ENCODE data around the gene VSTM5.

The VSTM5 gene

DNA sequence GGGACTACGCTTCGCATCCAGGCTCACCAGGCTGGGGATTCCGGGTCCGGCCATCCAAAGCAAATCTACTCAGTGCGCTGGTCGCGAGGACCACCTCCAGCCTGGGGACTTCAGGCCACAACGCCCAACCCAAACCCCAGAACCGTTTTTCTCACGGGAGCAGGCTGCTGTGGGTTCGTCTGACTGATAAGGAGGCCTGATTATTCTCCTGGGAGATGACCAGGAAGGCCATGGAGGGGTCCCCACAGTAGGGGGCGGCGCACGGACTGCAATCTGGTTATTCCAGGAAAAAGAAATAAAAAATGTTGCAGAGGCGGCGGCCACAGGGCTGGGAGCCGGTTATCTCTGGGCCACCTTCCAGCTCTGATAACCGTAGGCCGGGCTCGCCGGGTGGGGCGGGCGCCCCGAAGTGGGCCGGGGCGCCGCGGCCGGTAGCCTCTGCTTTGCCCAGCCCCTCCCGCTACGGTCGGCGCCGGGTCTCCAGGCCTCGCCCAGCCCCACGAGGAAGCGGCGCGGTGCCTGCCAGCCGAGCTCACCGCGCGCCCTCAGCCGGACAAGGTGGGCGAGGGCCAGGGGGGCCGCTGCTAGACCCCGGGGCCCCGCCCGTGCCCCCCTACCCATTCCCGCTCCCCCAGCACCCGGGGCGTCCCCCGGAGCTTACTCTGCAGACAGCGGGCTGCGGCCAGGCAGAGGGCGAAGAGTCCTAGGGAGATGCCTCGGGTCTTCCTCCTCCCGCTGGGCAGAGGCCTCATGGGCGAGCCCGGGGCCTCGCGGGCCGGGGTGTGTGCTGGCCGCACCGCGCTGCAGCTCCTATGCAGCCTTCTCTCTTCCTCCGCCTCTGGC is 446 bp downstream of the VSTM5 start:
- TF ChIP-seq, protein P1, sequence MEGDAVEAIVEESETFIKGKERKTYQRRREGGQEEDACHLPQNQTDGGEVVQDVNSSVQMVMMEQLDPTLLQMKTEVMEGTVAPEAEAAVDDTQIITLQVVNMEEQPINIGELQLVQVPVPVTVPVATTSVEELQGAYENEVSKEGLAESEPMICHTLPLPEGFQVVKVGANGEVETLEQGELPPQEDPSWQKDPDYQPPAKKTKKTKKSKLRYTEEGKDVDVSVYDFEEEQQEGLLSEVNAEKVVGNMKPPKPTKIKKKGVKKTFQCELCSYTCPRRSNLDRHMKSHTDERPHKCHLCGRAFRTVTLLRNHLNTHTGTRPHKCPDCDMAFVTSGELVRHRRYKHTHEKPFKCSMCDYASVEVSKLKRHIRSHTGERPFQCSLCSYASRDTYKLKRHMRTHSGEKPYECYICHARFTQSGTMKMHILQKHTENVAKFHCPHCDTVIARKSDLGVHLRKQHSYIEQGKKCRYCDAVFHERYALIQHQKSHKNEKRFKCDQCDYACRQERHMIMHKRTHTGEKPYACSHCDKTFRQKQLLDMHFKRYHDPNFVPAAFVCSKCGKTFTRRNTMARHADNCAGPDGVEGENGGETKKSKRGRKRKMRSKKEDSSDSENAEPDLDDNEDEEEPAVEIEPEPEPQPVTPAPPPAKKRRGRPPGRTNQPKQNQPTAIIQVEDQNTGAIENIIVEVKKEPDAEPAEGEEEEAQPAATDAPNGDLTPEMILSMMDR (IDR thresholded peaks at IDR 0.05; ENCODE audit: borderline replicate concordance, control extremely low read depth, extremely low read depth, insufficient read depth, missing control alignments): no peak
- no peak for DNase-seq (ENCODE audit: low spot score)
- in situ Hi-C loops (cut with MboI; ENCODE audit: low sequenced_read_pairs, unreplicated experiment): no loop called here

DNA sequence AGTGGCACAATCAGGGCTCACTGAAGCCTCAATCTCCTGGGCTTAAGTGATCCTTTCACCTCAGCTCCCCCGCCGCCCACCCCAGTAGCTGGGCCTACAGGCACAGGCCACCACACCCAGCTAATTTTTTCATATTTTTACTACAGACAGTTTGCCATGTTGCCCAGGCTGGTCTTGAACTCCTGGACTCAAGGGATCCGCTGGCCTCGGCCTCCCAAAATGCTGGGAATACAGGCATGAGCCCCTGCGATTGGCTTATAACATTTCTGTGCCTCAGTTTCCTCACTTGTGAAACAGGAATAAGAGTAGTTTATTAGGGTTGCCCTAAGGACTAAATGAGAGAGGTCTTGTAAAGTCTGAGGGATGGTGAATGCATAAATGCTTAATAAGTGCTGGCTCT is 1.2 kb downstream of the VSTM5 start:
- TF ChIP-seq, protein P1 (IDR thresholded peaks at IDR 0.05; ENCODE audit: borderline replicate concordance, control extremely low read depth, extremely low read depth, insufficient read depth, missing control alignments): no peak
- in situ Hi-C loops (cut with MboI; ENCODE audit: low sequenced_read_pairs, unreplicated experiment): no loop called here
- DNase-seq (ENCODE audit: low spot score): no peak

DNA sequence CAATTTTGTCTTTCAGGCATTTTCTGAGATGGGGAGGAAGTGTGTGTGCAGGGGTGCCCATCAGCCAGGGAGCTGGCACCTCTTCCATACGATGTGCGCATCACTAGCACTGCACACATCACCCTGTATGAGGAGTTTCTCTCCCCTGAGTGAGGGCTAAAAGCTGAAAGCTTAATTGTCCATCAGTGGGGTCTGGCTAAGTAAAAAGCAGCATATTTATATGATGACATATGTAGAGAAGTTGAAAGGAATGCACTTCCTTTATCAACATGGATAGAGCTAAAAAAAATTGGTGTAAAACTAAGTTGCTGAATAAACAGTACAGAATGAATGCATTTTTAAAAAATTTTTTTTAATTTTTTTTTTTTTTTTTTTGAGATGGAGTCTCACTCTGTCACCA is 4.0 kb downstream of the VSTM5 start:
- TF ChIP-seq, protein P1 (IDR thresholded peaks at IDR 0.05; ENCODE audit: borderline replicate concordance, control extremely low read depth, extremely low read depth, insufficient read depth, missing control alignments): no peak
- in situ Hi-C loops (cut with MboI; ENCODE audit: low sequenced_read_pairs, unreplicated experiment): no loop called here
- no peak for DNase-seq (ENCODE audit: low spot score)

DNA sequence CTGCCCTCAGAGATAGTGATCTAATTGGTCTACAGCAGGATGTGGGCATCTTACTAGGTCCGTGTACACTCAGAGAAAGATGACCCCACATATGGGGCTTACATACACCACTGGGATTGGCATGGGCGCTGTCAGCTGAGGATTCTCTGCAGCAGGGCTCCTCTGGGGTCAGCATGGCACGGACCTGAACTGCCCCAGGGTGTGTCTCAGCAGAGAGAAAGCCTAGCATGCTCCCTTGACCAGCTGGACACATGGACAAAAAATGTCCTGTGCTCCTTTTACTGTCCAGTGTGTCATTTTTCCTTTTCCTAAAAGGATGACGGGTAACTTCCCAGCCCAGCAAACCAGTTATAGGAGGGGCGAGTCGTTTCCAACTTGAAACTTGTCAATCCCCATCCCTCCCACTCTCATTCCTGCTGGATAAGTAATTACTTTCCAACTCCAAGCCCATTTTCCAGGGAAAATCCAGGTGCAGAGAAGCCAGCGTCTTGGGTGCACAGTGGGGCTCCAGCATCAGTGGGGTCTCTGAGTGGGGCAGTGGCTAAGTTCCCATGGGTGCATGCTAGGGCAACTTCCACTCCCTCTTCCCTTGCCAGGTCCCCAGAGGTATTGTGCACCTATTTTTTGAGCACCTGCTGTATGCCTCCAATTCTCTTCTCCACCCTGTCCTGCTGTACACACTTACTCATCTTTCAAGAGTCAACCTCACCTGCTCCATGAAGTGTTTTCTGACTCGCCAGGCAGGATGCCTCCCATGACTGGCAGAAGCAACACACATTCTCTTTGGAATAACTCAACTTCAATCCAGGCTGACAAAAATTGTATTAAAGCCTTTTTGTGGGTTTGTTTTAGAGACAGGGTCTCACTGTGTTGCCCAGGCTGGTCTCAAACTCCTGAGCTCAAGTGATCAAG is 5.0 kb downstream of the VSTM5 start:
- no peak for DNase-seq (ENCODE audit: low spot score)
- in situ Hi-C loops (cut with MboI; ENCODE audit: low sequenced_read_pairs, unreplicated experiment): no loop called here
- TF ChIP-seq, protein P1 (IDR thresholded peaks at IDR 0.05; ENCODE audit: borderline replicate concordance, control extremely low read depth, extremely low read depth, insufficient read depth, missing control alignments): no peak

DNA sequence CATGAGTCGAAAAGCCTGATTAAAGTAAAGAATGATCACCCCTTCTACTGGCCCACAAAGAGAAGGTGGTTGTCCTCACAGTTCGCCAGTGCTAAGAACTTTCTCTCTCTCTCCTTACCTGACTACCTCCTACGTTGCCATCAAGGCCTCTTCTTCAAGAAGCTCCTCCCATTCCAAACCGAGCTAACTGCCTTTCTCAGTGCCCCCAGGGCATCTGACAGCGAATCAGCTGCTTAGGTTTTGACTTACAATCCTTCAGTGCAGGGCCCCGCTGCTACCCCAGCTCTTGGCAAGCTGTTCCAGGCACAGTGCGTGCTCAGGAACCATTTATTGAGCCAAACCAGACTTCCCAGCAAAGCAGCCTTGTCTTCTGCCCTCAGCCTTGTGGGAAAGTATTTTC is 5.8 kb downstream of the VSTM5 start:
- TF ChIP-seq, protein P1 (IDR thresholded peaks at IDR 0.05; ENCODE audit: borderline replicate concordance, control extremely low read depth, extremely low read depth, insufficient read depth, missing control alignments): no peak
- in situ Hi-C loops (cut with MboI; ENCODE audit: low sequenced_read_pairs, unreplicated experiment): no loop called here
- peak; percentile 4 for DNase-seq (ENCODE audit: low spot score)

DNA sequence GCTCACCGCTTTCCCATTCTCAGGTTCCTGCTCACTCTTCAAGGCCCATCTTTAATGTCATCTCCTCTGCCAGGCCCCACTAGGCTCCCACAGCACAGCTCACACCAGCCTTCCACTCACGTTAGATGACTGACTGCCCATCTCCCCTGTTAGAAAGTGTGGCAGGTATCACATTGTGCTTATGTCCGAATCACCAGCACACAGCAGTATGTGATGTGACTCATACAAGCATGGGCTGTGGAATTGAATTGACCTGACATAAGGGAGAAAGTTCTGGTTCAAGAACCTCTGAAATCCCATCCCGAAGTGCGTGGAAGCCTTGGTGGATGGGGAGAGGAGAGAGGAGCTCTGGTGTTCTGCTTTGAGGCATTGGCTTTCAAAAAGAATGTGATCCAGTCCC is 6.5 kb downstream of the VSTM5 start:
- in situ Hi-C loops (cut with MboI; ENCODE audit: low sequenced_read_pairs, unreplicated experiment): no loop called here
- DNase-seq (ENCODE audit: low spot score): peak; percentile 5
- TF ChIP-seq, protein P1 (IDR thresholded peaks at IDR 0.05; ENCODE audit: borderline replicate concordance, control extremely low read depth, extremely low read depth, insufficient read depth, missing control alignments): no peak
